ENCODE data around the gene LNPEP.

GRCh38 chr5:97009921-97010320 is 74.0 kb downstream of the LNPEP start:
- no peak for TF ChIP-seq ZNF274 (IDR thresholded peaks at IDR 0.05; ENCODE audit: low read depth, low read length)
- no peak for TF ChIP-seq YY1 (IDR thresholded peaks at IDR 0.05; ENCODE audit: insufficient read depth, insufficient read length)

Measured in NT2/D1 (cell line).